ENCODE results near the gene EPN2.

The EPN2 gene

DNA sequence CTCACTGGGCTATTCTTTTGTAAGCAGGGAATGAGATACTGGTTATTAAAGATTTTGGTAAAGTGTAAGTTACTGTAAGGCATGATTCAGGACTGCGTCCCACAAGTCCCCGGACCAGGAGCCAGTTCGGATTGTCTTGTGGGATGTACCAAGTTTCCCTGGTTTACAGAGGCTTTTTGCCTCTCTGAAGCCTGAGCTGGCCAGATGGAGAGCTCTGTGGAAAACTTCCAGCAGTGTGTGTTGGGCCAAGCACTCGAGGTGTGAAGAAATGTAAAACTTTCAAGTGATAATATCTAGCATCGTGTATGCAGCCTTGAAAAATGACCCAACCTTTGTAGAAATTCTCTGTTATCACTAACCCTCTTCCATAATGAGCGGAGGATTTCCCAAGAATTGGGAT, 2.4 kb downstream of the EPN2 start:
- no peak for DNase-seq (ENCODE audit: low read depth in 2 of 2)

DNA sequence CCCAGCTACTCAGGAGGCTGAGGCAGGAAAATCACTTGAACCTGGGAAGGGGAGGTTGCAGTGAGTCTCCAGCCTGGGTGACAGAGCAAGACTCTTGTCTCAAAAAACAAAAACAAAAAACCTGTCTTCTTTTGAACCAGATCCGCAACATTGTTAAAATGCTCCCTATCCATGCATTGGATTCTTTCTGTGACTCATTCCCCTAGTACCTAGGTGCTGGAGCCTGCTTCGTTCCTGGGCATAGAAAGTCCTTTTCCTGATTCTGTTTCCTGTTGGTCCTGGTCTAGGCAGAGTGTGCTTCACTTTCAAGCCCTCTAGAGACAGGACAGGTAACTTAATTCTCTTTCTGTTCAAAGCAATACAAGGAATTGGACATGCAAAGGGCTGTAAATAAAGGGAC, 5.2 kb downstream of the EPN2 start:
- no peak for DNase-seq (ENCODE audit: low read depth in 2 of 2)

DNA sequence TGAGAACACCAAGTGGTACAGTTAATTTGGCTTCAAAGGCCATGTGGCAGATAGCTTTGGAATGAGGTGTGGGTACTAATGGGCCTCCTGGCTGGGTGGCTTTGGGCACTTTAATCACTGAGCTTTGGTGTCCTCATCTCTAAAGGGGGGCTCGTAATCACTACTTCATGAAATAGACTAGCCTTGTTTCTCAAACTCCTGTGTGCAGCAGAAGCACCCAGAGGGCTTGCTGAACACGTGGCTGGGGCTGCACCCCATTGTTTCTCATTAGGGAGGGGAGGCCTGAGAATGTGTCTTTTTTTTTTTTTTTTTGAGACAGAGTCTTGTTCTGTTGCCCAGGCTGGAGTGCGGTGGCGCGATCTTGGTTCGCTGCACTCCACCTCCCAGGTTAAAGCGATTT, 5.8 kb downstream of the EPN2 start:
- no peak for DNase-seq (ENCODE audit: low read depth in 2 of 2)

DNA sequence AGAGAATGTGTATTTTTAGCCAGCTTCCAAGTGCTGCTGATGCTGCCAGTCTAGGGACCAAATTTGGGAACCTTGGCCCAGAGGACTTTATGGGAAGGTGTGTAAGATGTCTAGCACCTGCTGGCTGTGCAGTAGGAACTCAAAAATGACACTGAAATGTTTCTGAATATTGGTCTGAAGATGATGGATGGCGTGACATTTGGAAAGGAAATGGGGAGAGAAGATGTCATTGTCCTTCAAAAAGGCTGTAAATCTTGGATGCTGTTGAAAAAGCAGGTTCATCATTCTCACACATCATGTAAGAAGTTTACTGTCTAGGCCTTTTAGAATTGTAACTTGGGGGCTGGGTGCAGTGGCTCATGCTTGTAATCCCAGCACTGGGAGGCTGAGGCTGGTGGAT, 6.7 kb downstream of the EPN2 start:
- DNase-seq (ENCODE audit: low read depth in 2 of 2), result no peak

DNA sequence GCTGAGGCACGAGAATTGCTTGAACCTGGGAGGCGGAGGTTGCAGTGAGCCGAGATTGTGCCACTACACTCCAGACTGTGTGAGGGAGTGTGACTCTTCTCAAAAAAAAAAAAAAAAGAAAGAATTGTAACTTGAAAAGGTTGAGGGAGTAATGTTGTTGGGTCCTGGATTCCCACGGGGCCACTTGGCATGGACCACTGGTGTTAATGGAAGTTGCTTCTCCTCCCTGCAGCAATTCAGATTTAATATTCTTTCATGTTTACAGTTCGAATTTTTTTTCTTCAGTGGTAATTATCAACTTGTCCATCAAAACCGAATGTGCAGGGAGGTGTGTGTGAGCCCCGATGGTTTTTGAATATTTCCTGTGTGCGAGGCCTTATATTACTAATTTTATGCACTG, 7.2 kb downstream of the EPN2 start:
- DNase-seq (ENCODE audit: low read depth in 2 of 2), result no peak

DNA sequence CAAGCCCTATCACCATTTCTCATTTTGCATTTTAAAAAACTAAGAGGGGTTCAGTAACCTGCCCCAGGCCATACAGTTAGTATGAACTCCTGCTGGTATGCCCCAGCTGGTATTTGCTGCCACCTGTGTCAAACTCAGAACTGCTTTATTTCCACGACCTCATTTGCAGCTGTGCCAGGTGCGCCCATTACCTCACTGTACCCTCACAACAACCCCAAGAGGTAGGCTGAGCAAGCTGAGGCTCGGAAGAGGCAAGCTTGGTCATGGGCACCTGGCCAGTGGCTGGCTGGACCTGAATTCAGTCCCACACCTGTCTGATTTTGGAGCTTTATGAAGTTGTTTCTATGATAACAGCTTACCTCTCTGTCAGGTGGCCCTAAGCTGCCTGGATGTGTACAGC, 7.6 kb downstream of the EPN2 start:
- DNase-seq (ENCODE audit: low read depth in 2 of 2), result no peak

DNA sequence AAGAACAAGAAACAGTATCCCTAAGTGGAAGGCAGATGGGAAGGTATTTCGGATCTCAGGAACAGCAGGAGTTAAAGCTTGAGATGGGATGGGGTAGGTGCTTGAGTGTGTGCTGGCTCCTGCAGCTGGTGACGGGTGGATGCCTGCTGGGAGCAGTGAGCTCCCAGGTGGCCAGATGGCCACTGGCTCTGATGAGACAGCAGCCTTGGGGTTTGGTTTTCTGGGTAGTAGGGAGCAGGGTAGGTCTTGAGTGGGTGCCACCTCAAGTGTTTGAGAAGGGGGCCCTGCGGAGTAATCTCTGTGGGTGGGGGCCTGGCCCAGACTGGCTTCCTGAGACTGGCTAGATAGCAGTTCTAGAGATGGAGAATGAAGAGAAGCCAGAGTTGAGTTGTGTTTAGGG, 10.3 kb downstream of the EPN2 start:
- DNase-seq (ENCODE audit: low read depth in 2 of 2), result no peak

DNA sequence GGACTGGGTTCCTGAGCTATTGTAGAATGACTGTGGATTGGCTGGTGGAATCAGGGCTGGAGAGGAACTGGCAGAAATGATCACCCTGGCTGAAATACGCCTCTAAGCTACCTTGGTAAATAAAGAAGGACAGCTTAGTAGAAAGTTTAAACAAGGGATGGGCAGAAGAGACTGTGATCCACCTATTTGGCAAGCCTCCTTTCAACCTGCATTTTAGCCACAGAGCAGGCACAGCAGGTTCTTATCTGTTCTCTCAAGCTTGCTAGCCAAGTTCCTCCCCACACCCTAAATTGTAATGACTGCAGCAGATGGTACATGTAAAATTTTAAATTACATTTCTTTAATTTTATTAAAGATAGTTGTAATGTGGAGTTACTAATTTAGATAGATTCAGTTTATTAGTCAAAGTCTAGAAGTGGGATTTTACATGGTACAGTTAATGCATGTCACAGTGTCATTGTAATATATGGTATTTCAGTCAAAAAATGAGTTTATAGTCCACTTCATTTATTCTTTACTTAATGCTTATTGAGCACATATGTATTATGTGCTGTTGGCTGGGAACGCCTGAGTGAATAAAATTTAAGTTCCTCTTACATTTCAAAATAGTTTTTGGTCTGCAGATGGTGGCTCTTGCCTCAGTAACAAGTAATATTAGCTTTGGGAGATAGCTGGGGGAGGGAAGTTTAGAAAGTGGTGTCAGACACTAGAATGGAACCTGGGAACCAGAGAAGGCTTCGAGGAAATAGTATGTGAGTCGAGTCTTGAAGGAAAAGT, 11.2 kb downstream of the EPN2 start:
- no peak for DNase-seq (ENCODE audit: low read depth in 2 of 2)

DNA sequence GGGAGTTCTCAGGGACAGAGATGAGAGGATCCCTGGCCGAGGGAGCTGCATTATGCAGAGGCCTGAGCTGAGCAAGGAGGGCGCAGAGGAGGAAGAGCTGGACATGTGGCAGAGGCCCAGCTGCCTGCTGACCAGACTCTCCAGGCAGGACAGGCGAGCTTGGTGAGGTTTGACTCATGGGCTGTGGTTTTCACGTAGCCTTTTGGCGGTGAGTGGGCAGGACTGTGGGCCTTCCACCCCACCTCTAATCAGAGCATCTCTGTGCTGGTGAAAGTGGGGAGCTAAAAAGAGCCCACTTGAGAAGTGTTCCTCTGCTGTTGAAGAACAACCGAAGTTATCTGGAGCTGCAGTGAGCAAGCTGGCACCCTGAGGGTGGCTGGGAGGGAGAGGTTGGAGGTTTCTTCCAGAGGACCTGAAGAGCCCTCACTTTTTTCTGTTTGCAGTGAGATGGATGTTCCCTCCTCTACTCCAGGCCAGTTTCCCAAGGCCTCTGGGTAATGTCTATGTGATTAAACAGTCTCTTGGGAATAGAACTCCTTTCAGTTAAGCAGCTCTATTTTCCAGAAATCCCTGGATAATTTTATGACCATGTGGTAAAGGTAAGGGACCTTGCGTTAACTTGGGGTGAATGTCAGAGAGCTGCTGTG, 11.9 kb downstream of the EPN2 start:
- DNase-seq (ENCODE audit: low read depth in 2 of 2), result no peak

DNA sequence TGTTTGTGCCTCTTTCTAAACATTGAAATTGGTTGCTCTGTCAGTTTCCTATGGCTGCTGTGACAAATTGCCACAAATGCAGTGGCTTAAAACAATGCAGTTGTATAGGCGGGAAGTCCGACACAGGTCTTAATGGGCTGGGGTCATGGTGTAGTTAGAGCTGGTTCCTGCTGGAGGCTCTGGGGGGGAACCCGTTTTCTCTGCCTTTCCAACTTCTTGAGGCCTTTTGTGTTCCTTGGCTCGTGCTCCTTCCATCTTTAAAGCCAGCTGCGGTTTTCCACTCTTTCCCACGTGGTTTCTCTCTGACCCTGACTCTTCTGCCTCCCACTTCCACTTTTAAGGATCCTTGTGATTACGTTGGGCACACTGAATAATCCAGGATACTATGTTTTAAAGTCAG, 12.5 kb downstream of the EPN2 start:
- no peak for DNase-seq (ENCODE audit: low read depth in 2 of 2)

DNA sequence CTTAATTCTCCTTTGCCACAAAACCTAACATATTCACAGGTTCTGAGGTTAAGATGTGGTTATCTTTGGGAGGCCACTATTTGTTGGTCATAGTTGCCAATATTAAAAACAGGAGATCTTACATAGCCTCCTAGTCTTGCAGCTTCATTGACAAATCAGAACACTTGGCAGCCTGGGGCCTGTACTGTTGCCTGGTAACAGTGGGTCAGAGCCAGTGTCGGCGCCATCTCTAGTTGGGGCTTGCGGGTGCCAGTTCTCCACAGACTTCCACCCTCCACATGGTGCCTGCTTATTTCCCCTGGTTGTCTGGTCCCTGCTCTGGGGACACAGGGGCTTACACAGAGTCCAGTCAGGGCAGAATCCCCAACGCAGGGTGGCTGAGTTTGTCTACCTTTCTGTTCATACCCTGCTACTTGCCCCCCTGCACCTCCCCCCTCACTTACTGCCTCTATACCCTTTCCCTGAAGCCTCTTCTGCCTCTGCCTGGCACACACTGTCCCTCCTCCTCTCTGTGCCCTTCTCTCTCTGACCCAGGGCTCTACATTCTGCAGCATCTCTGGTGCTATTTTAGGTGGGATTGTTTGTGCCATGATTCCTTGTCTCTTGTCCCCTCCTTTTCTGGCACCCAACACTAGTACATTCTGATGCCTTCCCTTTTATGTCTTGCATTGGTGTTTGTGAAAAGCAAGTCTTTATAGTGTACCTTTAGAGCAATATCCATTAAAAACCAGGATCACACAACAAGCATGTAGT, 13.4 kb downstream of the EPN2 start:
- no peak for DNase-seq (ENCODE audit: low read depth in 2 of 2)

DNA sequence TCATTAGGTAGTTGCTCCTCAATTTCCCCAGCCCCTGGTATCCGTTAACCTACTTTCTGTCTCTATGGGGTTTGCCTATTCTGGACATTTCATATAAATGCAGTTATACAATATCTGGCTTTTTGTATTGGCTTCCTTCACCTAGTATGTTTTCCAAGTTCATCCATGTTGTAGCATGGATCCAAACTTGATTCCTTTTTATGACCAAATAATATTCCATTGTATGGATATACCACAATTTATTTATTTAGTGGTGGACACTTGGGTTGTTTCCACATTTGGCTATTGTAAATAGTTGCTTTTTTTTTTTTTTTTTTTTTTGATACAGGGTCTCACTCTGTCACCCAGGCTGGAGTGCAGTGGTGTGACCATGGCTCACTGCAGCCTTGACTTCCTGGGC, 15.9 kb downstream of the EPN2 start:
- DNase-seq (ENCODE audit: low read depth in 2 of 2), result no peak

DNA sequence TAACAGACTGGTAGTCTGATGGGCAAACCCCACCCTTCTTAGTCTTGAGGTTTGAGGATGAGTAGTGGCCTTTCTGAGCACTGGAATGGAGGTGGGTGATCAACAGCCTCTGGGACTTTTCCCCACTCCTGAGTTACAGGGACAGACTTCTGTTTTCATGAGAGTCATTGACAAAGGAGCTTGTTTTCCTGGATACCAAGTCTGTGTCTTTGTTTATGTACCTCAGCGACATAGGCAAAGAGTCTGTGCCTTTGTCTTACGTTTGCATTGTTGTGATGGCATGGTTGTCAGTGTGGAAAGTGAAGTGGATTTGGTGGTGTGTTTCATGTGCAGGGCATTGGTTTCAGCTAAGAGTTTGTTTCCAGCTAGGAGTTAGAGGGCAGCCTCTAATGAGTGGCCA, 17.5 kb downstream of the EPN2 start:
- DNase-seq (ENCODE audit: low read depth in 2 of 2), result no peak

DNA sequence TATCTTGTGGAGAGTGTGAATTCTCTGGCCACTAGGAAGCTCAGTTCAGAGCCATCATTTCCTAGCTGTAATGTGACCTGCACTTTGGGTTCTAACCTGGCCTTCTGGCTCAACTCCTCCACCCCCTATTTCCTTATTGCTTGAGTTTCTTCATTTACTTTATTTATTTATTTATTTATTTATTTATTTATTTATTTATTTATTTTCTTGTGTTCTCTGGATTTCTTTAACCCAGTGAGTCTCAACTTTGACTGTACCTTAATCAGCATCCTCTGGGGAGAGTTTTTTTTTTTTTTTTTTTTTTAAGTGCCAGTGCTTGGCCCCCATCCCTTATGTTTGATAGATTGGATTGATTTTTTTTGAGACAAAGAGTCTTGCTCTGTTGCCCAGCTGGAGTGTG, 18.1 kb downstream of the EPN2 start:
- no peak for DNase-seq (ENCODE audit: low read depth in 2 of 2)

DNA sequence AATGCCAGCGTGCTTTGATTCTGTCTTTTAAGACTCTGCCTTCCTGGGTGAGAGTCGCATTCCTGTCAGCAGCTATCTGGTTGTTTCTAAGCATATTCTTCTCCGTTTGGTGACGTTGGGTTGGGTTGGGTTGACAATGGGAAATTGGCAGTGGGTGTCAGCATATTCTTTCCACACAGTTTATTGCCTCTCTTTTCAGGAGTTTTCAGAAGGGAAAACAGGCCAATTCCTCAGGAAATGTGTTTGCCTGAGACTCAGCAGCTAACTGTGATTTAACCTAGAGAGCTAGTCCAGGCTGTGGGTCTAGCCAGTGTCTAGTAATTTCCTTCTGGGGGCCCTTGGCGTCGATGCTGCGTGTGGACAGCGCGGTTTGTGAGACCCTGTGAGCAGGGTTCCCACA, 21.2 kb downstream of the EPN2 start:
- DNase-seq (ENCODE audit: low read depth in 2 of 2), result no peak

DNA sequence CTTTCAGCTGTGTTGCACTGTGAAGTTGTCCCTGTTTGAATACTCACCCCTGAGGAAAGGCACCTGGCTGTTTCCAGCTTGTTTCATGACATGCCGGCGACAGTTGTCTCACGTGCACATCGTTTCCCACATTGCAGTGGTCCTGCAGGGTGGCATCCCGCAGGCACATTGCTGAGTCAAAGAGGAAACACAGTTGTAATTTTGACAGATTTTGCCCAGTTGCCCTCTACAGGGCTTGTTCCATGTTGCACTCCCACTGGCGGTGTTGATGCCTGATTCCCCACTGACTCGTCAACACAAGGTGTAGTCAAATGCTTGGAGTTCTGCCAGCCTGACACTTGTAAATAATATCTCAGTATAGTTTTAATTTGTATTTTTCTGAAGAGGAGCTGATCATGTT, 23.8 kb downstream of the EPN2 start:
- DNase-seq (ENCODE audit: low read depth in 2 of 2), result no peak

DNA sequence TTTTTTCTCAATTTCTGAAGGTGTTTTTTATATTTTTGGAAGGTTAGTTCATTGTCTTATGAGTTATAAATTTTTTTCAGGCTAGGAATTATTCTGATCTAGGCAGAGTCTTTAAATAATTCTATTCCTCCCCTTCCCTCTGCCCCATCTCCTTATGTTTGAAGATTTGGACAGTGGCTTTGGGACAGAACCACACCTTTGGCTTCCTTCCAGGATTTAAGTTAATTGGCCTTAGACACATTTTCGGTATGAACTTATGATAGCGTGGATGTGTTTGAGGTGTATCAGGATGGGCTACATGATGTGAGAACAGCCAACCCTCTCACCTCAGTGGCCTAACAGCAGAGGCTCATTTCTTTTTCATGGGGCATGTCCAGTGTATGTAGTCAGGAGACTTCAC, 24.3 kb downstream of the EPN2 start:
- DNase-seq (ENCODE audit: low read depth in 2 of 2), result no peak

DNA sequence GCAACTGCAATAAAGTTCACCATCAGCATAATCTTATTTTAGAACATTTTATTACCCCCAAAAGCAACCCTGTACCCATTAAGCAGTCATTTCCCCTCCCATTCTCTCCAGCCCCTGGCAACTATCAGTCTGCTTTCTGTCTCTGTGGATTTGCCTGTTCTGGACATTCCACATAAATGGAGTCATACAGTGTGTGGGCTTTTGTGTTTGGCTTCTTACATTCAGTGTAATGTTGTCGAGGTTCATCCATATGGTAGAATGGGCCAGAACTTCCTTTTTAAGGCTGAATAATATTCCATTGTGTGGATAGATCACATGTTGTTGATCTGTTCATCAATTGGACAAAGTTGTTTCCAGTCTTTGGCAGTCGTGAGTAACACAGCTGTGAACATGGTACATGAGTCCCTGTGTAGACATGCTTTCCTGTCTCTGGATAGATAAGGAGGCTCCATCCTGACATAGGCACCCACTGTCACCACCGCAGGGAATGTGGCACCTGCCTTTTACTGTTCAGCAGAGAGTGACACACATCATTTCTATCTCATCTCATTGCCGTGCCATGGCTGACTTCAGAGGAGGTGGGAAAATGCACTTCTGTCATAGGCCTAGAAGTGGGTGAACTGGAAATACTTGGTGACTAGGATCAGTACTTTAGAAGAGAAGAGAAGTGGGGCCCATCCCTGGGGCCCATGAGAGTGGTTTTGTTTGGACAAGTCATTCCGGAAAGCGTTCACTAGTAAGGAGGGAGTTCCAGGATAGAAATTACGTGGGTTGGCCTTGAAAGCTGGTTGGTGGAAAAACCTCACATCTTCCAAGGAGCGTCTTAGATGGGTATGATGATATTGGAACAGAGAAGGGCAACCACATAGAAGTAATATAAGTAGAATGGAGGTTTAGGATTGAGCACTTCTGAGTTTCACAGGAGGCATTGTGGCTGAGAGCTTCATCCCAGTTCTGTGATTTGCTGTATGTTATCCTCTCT, 25.8 kb downstream of the EPN2 start:
- no peak for DNase-seq (ENCODE audit: low read depth in 2 of 2)

DNA sequence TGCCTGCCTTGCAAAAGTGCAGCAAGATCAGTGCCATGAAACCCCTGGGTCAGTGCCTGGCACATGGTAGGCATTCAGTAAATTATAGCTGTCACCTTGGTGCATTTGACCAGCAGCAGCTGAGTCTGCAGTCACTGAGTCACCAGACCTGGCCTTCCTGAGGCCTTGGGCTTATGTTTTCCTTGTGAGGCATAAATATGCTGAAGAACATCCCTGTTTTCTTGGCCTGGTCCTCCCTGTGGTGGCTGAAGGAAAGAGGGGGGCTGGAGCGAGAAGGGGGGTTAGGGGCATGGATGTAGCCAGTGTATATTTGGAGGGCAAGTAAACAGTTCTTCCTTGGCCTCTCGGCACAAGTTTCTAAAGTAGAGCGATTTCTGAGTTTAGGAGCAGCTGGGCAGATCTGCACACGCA, 26.5 kb downstream of the EPN2 start:
- DNase-seq (ENCODE audit: low read depth in 2 of 2), result no peak

DNA sequence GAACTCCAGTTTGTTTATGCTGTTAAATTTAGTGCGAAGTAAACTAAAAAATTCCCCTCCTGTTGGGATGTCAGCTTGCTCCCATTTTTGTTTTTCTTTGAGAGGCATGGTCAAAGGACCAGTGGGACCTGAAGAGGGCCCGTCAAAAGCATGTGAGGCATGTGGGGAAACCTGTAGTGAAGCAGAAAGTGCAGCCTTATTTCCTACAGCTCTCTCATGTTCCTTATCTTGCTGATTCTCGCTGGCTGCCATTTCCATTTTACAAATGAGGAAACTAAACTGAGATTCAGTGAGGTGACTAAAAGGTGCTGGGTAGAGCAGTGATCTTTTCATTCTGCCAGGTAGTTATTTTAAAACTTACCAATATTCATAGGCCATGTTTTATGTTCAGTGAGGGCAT, 27.1 kb downstream of the EPN2 start:
- DNase-seq (ENCODE audit: low read depth in 2 of 2), result no peak

DNA sequence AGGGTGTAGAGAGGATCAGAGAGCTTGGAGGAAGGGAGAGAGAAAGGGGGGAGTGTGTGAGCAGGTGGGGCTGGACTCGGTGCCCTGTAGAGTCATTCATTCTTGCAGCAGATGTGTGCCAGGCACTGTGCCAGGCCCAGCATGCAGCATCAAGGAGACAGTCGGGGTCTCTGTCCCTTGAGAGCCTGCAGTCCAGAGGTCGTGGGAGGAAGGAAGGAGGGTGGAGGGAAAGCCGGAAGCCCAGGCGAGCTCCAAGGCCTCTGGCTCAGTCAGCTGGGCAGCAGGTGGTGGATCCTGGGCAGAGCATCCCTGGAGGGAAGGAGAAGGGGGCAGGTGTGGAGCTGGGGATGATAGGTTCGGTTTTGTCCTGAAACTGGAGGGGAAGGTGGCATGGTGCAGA, 27.5 kb downstream of the EPN2 start:
- DNase-seq (ENCODE audit: low read depth in 2 of 2), result no peak

DNA sequence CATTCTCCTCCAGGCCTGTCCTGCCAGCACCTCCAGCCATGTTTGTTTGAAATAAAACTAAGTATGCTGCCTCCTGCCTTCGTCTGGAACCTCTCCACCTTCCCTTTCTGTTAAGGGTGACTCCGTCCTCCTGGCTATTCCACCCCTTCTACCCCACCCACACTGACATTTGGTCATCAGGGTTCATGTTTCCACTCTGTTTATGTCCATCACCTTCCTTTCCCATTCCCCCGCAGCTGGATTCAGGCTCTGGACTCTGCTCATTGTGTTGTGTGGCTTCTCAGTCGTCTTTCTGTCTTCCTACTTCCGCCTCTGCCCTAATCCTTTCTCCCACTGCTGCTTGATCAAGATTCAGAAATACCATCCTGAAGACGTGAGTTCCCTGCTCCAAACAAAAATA, 28.6 kb downstream of the EPN2 start:
- DNase-seq (ENCODE audit: low read depth in 2 of 2), result no peak

Data from stimulated activated CD4-positive, alpha-beta T cell treated with anti-CD3 and anti-CD28 coated beads, Interleukin-1b, Interleukin-23, amount 100 ng/mL, for 4 hours (primary cell).